Fibroblast of pulmonary artery (primary cell): ENCODE measurements around the gene HDAC10.
A peak's percentile ranks its signal among the peaks of the same experiment; 100 is the strongest.

Experiments
- DNase-seq: peaks from one replicate; pipeline ENCODE4 v3.0.0-alpha.2; 2010; ENCODE audit warnings: low read depth
- H3K4me3 ChIP-seq: replicated peaks from 2 replicates; pipeline ENCODE4 v1.5.1; 2011; ENCODE audit warnings: low read depth, mild to moderate bottlenecking, control low read depth, low read length, moderate library complexity
- TF ChIP-seq, protein P1 (sequence below): IDR thresholded peaks from 2 replicates; pipeline ENCODE4 v1.5.1; 2011; ENCODE audit warnings: mild to moderate bottlenecking, control low read depth, low read length, inconsistent platforms; ENCODE audit errors: missing control alignments

Gene HDAC10

DNA sequence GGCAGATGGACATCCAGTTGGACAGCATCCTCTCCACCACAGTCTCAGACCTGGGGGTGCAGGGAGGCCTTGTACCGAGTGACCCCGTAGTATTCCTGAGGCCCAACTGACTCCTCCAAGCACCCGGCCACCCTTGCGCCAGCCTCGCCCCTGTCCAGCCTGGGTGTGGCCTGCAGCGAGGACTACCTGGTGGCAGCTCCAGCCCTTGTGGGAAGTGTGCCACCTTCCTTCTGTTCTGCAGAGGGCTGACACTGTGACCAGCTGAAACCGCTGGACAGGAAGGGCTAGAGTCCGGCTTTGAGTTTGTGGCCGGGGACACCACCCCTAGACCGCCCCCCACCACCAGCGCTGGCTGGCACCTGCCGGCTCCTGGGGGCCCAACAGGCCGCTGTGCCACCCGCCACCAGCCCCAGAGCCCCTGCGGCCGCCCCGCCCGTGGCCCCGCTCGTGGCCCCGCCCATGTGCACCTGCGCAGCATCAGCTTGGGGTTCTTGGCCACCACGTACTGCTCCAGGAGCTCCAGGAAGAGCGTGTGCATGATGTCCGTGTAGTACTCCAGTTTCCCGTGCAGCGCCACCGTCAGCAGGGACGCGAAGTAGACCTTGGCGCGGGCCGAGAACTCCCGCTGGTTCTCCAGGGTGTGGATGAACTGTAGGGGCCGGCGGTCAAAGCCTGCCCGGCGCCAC is 29.1 kb upstream of the HDAC10 start:
- no peak for DNase-seq
- TF ChIP-seq, protein P1, sequence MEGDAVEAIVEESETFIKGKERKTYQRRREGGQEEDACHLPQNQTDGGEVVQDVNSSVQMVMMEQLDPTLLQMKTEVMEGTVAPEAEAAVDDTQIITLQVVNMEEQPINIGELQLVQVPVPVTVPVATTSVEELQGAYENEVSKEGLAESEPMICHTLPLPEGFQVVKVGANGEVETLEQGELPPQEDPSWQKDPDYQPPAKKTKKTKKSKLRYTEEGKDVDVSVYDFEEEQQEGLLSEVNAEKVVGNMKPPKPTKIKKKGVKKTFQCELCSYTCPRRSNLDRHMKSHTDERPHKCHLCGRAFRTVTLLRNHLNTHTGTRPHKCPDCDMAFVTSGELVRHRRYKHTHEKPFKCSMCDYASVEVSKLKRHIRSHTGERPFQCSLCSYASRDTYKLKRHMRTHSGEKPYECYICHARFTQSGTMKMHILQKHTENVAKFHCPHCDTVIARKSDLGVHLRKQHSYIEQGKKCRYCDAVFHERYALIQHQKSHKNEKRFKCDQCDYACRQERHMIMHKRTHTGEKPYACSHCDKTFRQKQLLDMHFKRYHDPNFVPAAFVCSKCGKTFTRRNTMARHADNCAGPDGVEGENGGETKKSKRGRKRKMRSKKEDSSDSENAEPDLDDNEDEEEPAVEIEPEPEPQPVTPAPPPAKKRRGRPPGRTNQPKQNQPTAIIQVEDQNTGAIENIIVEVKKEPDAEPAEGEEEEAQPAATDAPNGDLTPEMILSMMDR, result no peak
- no peak overlapping the region for H3K4me3 ChIP-seq

DNA sequence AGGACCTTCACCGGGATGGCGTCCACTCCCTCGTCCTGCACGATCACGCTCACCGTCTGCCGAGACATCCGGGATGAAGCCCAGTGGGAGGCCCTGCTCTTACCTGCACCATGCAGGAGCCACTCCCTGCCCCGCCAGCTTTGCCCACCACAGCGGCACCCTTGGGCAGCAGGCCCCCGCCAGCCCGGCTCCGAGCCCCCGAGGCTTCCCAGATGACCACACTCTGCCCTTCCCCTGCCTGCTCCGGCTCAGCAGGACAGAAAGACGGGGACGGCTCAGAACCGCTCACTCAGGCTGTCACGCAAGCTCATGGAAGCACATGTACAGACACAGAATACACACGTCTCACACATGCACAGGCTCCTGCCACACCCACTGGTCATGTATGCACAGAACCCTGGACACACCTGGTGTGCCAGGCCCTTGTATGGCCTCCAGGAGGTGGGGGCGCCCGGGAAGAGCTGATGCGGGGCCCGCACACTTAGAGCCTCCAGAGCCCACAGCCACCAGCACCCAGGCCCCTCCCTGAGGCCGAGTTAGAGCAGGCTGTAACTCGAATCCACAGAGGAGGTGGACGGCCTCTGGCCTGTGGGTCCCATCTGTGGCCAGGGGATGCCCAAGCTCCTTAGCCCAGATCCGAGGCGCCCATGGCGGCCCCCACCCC is 28.0 kb upstream of the HDAC10 start:
- no peak overlapping the region for H3K4me3 ChIP-seq
- TF ChIP-seq, protein P1, result no peak
- DNase-seq, result no peak

DNA sequence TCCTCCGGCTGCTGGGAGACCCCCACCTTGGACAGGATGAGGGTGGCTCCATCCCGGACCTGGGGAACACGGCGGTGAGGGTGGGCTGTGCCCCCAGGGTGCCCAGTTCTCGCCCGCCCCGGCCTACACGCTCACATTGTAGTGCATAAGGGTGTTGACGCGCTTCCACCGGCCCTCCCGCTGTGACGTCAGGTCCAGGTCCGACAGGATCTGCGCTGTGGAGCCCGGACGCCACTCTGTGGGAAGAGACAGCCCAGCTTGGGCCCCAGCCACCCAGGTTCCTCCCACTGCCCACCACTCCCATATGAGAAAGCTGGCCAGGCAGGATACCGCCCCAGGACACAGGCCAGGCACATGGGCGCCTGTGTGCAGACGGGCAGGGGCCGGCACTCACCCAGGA is 27.4 kb upstream of the HDAC10 start:
- TF ChIP-seq, protein P1, result no peak
- H3K4me3 ChIP-seq, result no peak overlapping the region
- DNase-seq, result no peak

DNA sequence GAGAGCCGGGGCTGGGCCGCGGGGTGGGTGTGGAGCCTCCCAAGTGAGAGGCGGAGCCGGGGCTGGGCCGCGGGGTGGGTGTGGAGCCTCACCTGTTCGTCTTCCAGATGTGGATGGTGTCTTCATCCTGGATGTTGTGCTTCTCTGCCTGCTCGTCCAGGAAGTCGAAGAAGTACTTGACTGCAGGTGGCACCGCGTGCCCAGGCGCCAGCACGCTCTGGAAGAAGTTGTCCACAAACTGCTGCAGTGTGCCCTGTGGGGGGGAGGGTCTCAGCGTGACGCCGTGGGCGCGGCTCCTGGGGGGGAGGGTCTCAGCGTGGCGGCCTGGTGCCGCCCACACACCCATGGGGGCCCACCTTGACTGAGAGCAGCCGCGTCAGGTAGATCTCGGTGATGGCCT is 26.7 kb upstream of the HDAC10 start:
- TF ChIP-seq, protein P1, result no peak
- no peak for DNase-seq
- no peak overlapping the region for H3K4me3 ChIP-seq

DNA sequence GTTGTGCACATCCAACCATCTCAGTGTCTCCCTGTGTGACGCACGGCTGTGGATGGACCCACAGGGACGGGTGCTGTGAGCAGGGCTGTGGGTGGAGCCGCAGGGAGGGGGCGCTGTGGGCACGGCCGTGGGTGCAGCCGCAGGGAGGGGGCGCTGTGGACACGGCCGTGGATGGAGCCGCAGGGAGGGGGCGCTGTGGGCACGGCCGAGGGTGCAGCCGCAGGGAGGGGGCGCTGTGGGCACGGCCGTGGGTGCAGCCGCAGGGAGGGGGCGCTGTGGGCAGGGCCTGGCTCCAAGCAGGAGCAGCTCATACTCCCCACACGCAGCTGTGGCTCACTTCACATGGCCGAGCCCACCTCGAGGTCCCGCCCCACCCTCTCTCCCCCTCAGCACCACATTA is 25.1 kb upstream of the HDAC10 start:
- TF ChIP-seq, protein P1, result no peak
- peak; percentile 67 for DNase-seq
- no peak overlapping the region for H3K4me3 ChIP-seq

DNA sequence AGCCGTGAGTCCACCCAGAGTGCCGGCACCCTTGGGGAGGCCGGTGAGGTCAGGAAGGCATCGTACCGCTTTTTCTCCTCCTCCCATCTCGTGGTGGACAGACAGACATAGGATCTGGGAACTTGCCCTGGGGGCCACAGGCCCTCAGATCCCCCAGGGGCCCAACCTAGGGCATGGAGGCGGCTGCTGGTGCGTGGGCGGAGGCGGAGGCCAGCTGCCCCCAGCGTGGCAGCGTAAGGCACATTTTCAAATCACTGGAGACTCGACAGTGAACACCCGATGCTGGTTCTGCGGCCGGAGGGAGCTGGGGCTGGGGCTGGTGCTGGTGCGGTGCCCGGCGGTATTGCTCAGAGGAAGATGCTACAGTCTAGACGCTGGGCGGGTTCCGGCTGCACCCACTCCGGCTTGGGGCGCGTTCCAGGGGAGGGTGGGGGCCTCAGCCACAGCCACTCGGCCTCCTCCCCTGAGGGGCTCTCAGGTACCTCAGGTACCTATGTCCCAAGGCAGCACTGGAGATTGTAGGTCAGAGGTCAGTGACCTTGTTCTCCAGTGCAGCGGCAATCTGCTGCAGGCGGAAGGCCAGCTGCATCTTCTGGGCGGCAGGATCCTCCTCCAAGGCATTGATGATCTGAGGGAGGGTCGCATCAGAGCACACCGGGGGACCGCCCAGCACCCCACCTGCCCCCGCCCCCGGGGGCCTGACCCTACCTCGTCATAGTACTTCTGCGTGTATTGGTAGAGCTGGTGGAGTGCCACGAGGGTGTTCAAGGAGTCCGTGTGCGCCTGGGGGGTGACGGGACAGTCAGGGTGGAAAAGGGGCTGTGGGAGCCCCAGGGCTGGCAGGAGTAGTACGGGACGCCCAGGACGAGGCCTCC is 24.4 kb upstream of the HDAC10 start:
- no peak overlapping the region for H3K4me3 ChIP-seq
- TF ChIP-seq, protein P1, result no peak
- no peak for DNase-seq
